H9 (cell line): ENCODE data around the gene SLCO3A1. TPM values are rescaled to one million over a fixed set of nuclear protein-coding genes. Genes with fewer than 3 reads are reported as not detected.

Source experiments
- DNase-seq: peaks from one replicate; pipeline ENCODE4 v3.0.0-alpha.2; 2017
- H2AFZ ChIP-seq: one replicate; pipeline ENCODE4 v1.6.1; 2013; ENCODE audit warnings: mild to moderate bottlenecking, low read length, control low read depth, moderate library complexity
- H2AK5ac ChIP-seq: 2 replicates; pipeline ENCODE4 v1.6.1; 2013; ENCODE audit warnings: low read length, control low read depth, mixed read lengths; ENCODE audit not compliant: insufficient read length
- H2BK120ac ChIP-seq: one replicate; pipeline ENCODE4 v1.6.1; 2013; ENCODE audit warnings: low read depth, mild to moderate bottlenecking, low read length, control low read depth, inconsistent platforms; ENCODE audit not compliant: poor library complexity, severe bottlenecking
- H2BK12ac ChIP-seq: 2 replicates; pipeline ENCODE4 v1.6.1; 2013; ENCODE audit warnings: low read length, control low read depth, mixed read lengths, low read depth; ENCODE audit not compliant: insufficient read length
- H2BK15ac ChIP-seq: 2 replicates; pipeline ENCODE4 v1.6.1; 2013; ENCODE audit warnings: low read depth, low read length, control low read depth
- H2BK20ac ChIP-seq: one replicate; pipeline ENCODE4 v1.6.1; 2013; ENCODE audit warnings: low read depth, mild to moderate bottlenecking, low read length, control low read depth, inconsistent platforms; ENCODE audit not compliant: poor library complexity, severe bottlenecking
- H2BK5ac ChIP-seq: 2 replicates; pipeline ENCODE4 v1.6.1; 2013; ENCODE audit warnings: low read length, control low read depth, mixed read lengths; ENCODE audit not compliant: insufficient read length
- H3K14ac ChIP-seq: 2 replicates; pipeline ENCODE4 v1.6.1; 2013; ENCODE audit warnings: low read length, control low read depth; ENCODE audit not compliant: insufficient read depth
- H3K18ac ChIP-seq: 2 replicates; pipeline ENCODE4 v1.6.1; 2013; ENCODE audit warnings: low read depth, mild to moderate bottlenecking, mixed read lengths, low read length, control low read depth; ENCODE audit not compliant: insufficient read length
- H3K23ac ChIP-seq: 2 replicates; pipeline ENCODE4 v1.6.1; 2013; ENCODE audit warnings: low read length, control low read depth, mixed read lengths, low read depth; ENCODE audit not compliant: insufficient read length
- H3K23me2 ChIP-seq: 2 replicates; pipeline ENCODE4 v1.6.1; 2013; ENCODE audit warnings: low read depth, mild to moderate bottlenecking, mixed read lengths, low read length, control low read depth; ENCODE audit not compliant: insufficient read length, poor library complexity, severe bottlenecking
- H3K27ac ChIP-seq: 2 replicates; pipeline ENCODE4 v1.5.1; 2013; ENCODE audit warnings: low read length, control low read depth, mixed read lengths, low read depth; ENCODE audit not compliant: insufficient read length
- H3K27me3 ChIP-seq: 2 replicates; pipeline ENCODE4 v1.6.1; 2013; ENCODE audit warnings: low read length, control low read depth, inconsistent platforms; ENCODE audit not compliant: insufficient read depth
- H3K4ac ChIP-seq: 2 replicates; pipeline ENCODE4 v1.6.1; 2013; ENCODE audit warnings: low read depth, mild to moderate bottlenecking, control low read depth, inconsistent platforms, low read length, moderate library complexity
- H3K4me1 ChIP-seq: 2 replicates; pipeline ENCODE4 v1.6.1; 2013; ENCODE audit warnings: low read length, control low read depth, inconsistent platforms; ENCODE audit not compliant: insufficient read depth
- H3K4me2 ChIP-seq: 2 replicates; pipeline ENCODE4 v1.6.1; 2013; ENCODE audit warnings: low read length, control low read depth, mixed read lengths; ENCODE audit not compliant: insufficient read length, insufficient read depth
- H3K56ac ChIP-seq: 2 replicates; pipeline ENCODE4 v1.6.1; 2013; ENCODE audit warnings: low read depth, mild to moderate bottlenecking, mixed read lengths, low read length, control low read depth; ENCODE audit not compliant: insufficient read length
- H3K79me1 ChIP-seq: 2 replicates; pipeline ENCODE4 v1.6.1; 2013; ENCODE audit warnings: low read depth, mild to moderate bottlenecking, moderate library complexity, low read length, control low read depth, inconsistent platforms; ENCODE audit not compliant: insufficient read depth, poor library complexity, severe bottlenecking
- H3K79me2 ChIP-seq: 2 replicates; pipeline ENCODE4 v1.6.1; 2013; ENCODE audit warnings: low read length, control low read depth, inconsistent platforms; ENCODE audit not compliant: insufficient read depth
- H3K9ac ChIP-seq: 2 replicates; pipeline ENCODE4 v1.6.1; 2013; ENCODE audit warnings: low read length, control low read depth, mixed read lengths; ENCODE audit not compliant: insufficient read length; ENCODE audit errors: extremely low read depth
- H3K9me3 ChIP-seq: one replicate; pipeline ENCODE4 v1.6.1; 2013; ENCODE audit warnings: low read depth, low read length, inconsistent platforms; ENCODE audit not compliant: control insufficient read depth
- H3T11ph ChIP-seq: one replicate; pipeline ENCODE4 v1.6.1; 2013; ENCODE audit warnings: mild to moderate bottlenecking, low read length, control low read depth, inconsistent platforms
- H4K20me1 ChIP-seq: one replicate; pipeline ENCODE4 v1.6.1; 2013; ENCODE audit not compliant: control insufficient read depth, insufficient read length, insufficient read depth
- H4K5ac ChIP-seq: 2 replicates; pipeline ENCODE4 v1.6.1; 2013; ENCODE audit warnings: low read depth, mild to moderate bottlenecking, mixed read lengths, low read length, control low read depth; ENCODE audit not compliant: insufficient read length
- H4K8ac ChIP-seq: replicated peaks from 2 replicates; pipeline ENCODE4 v1.6.1; 2013; ENCODE audit warnings: low read length, control low read depth, mixed read lengths, low read depth; ENCODE audit not compliant: insufficient read length
- H4K91ac ChIP-seq: 2 replicates; pipeline ENCODE4 v1.6.1; 2013; ENCODE audit warnings: low read depth, mild to moderate bottlenecking, moderate library complexity, mixed read lengths, low read length, control low read depth; ENCODE audit not compliant: insufficient read length
- H3K27ac Mint-ChIP-seq, 3 experiments: 2 replicates in 2 of 3; 3 replicates in 1 of 3; pipeline ENCODE4 v1.8.0; 2020 to 2021; ENCODE audit warnings: mixed read lengths in 3 of 3, mild to moderate bottlenecking in 1 of 3, moderate library complexity in 1 of 3
- H3K27me3 Mint-ChIP-seq: 2 replicates; pipeline ENCODE4 v1.8.0; 2021; ENCODE audit warnings: low read depth, mild to moderate bottlenecking, moderate library complexity, mixed read lengths
- H3K36me3 Mint-ChIP-seq, 3 experiments: 2 replicates in 2 of 3; 3 replicates in 1 of 3; pipeline ENCODE4 v1.8.0; 2020 to 2021; ENCODE audit warnings: low read depth in 3 of 3, mixed read lengths in 3 of 3; ENCODE audit not compliant: insufficient read depth in 1 of 3
- H3K4me1 Mint-ChIP-seq, 2 experiments: 2 replicates each; pipeline ENCODE4 v1.8.0; 2020; ENCODE audit warnings: mixed read lengths in 2 of 2
- H3K4me3 Mint-ChIP-seq, 2 experiments: 2 replicates in 1 of 2; 3 replicates in 1 of 2; pipeline ENCODE4 v1.8.0; 2020 to 2021; ENCODE audit warnings: mild to moderate bottlenecking in 2 of 2, mixed read lengths in 2 of 2, moderate library complexity in 1 of 2
- H3K9me3 Mint-ChIP-seq, 2 experiments: 2 replicates in 1 of 2; 3 replicates in 1 of 2; pipeline ENCODE4 v1.8.0; 2020; ENCODE audit warnings: mild to moderate bottlenecking in 2 of 2, mixed read lengths in 2 of 2, moderate library complexity in 1 of 2
- WGBS: extraction: QIAGEN DNeasy Blood & Tissue Kit; methylation state at CpG from one replicate; pipeline ENCODE4 v1.1.7; 2013; ENCODE audit warnings: missing lambda C conversion rate, low lambda C conversion rate, mixed read lengths; ENCODE audit not compliant: insufficient read length; ENCODE audit errors: extremely low coverage; 5-methylcytosine and 5-hydroxymethylcytosine counted together
- total RNA-seq: library from RNA; stranded (reverse); gene quantifications from 2 replicates; pipeline ENCODE4 v1.2.1, GENCODE V29; 2021
- TF ChIP-seq, protein P1 (sequence below): fragments of 200-600 bp; sonication (generic); conservative IDR thresholded peaks from 3 replicates; pipeline ENCODE4 v1.8.0; 2021; ENCODE audit warnings: antibody characterized with exemption, mild to moderate bottlenecking

The SLCO3A1 gene
- total RNA-seq, 1 experiment from 2014 or later, result 9.4 TPM

DNA sequence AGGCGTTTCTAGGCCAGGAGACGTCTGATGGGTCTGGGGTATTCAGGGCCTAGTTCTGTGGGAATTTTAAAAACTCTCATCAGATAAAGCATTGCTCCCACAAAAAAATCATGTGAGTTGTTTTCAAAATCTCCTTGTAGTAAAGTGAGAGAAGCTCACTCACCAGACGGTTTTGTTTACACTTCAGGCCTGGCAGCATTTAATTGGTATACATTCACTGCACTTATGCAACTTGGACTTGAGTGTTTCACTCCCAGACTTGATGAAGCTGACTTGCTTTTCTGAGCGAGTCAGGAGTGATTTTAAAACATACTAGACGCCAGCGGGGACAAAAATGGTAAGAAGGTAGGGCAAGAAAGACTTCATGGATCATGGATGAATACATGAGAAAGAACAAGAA is 75.2 kb downstream of the SLCO3A1 start:
- no peaks in the 10 kb centered on the region for H3K79me1 ChIP-seq
- Mint-ChIP-seq H3K36me3 (peaks cover 0 to 1% (median 0%) of the 10 kb centered on the region in 3 experiments; a peak in 1 of 7 replicates), H3K4me3 (no peak overlapping the region), H3K4me1 (peaks cover 47 to 61% of the 10 kb centered on the region in 2 experiments), H3K27ac (no peak overlapping the region), H3K9me3 (no peaks in the 10 kb centered on the region), H3K27me3 (no peaks in the 10 kb centered on the region)
- no peak for DNase-seq
- H3K23me2 ChIP-seq, result no peaks in the 10 kb centered on the region
- no peak overlapping the region for H2AFZ ChIP-seq
- no peak overlapping the region for H2BK120ac ChIP-seq
- H2BK5ac ChIP-seq, result no peak overlapping the region
- no peaks in the 10 kb centered on the region for H3K79me2 ChIP-seq
- no peak overlapping the region for H3K23ac ChIP-seq
- H3K56ac ChIP-seq, result no peak overlapping the region
- no CpG with 5 or more reads among the region's 6 CpGs for WGBS
- no peak overlapping the region for H3K9ac ChIP-seq
- H4K5ac ChIP-seq, result no peak overlapping the region
- no peak overlapping the region for H4K91ac ChIP-seq
- H2BK20ac ChIP-seq, result no peak overlapping the region
- H2AK5ac ChIP-seq, result no peak overlapping the region
- no peak overlapping the region for H2BK15ac ChIP-seq
- TF ChIP-seq, protein P1, sequence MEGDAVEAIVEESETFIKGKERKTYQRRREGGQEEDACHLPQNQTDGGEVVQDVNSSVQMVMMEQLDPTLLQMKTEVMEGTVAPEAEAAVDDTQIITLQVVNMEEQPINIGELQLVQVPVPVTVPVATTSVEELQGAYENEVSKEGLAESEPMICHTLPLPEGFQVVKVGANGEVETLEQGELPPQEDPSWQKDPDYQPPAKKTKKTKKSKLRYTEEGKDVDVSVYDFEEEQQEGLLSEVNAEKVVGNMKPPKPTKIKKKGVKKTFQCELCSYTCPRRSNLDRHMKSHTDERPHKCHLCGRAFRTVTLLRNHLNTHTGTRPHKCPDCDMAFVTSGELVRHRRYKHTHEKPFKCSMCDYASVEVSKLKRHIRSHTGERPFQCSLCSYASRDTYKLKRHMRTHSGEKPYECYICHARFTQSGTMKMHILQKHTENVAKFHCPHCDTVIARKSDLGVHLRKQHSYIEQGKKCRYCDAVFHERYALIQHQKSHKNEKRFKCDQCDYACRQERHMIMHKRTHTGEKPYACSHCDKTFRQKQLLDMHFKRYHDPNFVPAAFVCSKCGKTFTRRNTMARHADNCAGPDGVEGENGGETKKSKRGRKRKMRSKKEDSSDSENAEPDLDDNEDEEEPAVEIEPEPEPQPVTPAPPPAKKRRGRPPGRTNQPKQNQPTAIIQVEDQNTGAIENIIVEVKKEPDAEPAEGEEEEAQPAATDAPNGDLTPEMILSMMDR, result no peak
- H3K4ac ChIP-seq, result no peak overlapping the region
- no peaks in the 10 kb centered on the region for H3K9me3 ChIP-seq
- no peak overlapping the region for H2BK12ac ChIP-seq
- H3K4me2 ChIP-seq, result no peak overlapping the region
- H3K14ac ChIP-seq, result no peak overlapping the region
- peaks cover 26% of the 10 kb centered on the region; the same call in 1 of the 2 replicates for H3K4me1 ChIP-seq
- no peak overlapping the region for H3K27ac ChIP-seq
- no peaks in the 10 kb centered on the region; the same call in 1 of the 2 replicates for H3K27me3 ChIP-seq
- no peaks in the 10 kb centered on the region for H4K20me1 ChIP-seq
- H3T11ph ChIP-seq, result no peak overlapping the region
- no peak overlapping the region for H4K8ac ChIP-seq
- no peak overlapping the region for H3K18ac ChIP-seq
